DMS 273 (cell line): Measurements from ENCODE around the gene POMC.
"Not testable (repeated sequence)": the region's sequence is repeated elsewhere in the genome, so short reads cannot be mapped to it uniquely, and the experiment has no call there.

Source experiments
- DNase-seq: peaks from one replicate; lab custom pipeline; 2025; ENCODE audit not compliant: unreplicated experiment; lab: John Stamatoyannopoulos, UW

Gene POMC

DNA sequence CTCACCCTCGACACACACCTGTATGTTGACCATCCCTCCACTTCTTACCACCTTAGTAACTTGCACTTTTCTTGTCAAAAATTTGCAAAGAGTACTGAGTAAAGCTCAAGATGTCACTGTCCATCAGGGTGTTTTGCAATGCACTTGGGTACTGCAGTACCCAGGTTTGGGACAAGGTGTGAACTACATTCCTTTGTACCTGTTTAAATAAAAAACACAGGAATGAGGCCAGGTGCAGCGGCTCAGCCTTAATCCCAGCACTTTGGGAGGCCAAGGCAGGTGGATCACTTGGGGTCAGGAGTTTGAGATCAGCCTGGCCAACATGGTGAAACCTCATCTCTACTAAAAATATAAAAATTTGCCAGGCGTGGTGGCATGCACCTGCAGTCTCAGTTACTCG is 27.8 kb downstream of the POMC start:
- not testable (repeated sequence) for DNase-seq

DNA sequence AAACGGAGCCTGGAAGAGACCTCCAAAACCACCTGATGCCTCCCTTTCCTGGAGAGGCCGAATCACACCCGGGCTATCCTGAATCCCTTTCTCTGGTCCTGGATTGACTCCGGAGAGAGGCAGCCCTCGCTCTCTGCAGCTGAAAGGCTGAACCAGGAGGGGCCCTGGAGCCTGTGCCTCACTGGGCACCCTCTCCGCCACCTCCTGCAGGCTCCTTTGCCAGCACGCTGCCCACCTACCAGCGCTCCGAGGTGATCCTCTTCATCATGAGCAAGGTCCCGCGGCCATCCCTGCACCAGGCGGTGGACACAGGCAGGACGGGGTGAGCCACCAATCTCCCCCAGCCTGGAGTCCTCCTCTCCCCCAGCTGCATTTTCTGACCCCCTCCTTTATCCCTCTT is 35.7 kb downstream of the POMC start:
- no peak for DNase-seq

DNA sequence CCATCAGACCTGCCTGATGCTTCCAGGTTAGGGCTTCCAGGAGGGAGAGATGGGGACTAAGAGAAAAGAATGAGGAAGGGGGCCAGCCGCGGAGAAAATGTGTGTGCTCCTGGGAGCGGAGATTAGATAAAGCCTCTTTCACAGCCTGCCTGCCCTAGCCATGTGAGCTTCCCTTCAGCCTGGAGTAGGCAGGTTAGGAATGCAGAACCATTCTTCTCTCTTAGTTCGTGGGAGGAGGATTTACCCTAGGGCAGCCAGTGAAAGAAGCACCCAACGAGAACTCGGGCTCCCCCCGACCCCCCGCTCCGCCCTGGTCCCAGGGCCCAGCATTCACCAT is 36.1 kb downstream of the POMC start:
- no peak for DNase-seq

- no peak for DNase-seq
Measured at GRCh38 chr2:25131567-25132298, 36.6 kb downstream of the POMC start.

GRCh38 chr2:25131253-25131566 is 37.2 kb downstream of the POMC start:
- no peak for DNase-seq

DNA sequence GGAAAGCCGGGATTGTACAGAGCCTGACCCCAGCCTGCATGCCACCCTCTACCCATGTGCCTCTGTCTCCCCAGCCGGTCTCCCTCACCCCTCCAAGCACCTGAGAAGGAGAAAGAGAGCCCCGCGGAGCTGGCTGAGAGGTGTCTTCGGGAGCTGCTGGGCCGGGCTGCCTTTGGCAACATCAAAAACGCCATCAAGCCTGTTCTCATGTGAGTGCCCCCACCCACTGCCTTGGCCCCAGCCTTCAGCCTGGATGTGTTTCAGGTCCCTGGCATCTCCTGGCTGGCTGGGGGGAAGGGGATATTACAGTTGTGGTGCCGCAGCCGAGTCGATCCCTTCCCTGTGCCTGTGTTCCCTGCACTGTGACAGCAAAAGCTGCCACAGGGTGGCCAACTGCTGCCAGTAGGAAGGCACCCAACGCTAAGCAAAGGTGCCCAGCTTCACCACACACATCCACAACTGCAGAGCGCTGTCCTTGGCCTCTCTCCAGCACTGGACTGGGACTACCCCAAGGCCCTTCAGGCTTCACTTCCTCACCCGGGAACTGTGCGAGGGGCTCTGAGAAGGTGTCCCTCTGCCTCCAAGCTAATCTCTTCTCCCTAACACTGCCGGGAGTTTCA is 38.4 kb downstream of the POMC start:
- no peak for DNase-seq

DNA sequence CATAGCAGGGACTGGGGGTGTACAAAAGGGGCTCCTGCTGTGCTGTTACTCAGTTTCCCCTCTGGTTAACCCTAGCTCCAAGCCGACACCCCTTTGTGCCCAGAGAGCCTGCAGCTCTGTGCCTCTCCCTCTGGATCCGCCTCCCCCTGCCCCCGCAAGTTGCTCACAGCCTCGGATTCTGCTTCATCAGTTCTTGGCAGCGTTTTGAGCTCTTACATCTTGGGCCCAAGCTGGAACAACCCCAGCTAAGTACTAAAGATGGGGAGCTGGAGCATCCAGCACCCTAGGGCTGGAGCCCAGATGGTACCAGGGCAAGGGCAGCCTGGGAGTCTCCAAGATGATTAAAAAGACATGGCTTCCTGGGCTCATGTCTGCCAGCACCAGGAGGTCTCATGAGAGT is 40.7 kb downstream of the POMC start:
- peak; percentile 19 for DNase-seq

GRCh38 chr2:25127071-25127470 is 41.3 kb downstream of the POMC start:
- DNase-seq: not testable (repeated sequence)

DNA sequence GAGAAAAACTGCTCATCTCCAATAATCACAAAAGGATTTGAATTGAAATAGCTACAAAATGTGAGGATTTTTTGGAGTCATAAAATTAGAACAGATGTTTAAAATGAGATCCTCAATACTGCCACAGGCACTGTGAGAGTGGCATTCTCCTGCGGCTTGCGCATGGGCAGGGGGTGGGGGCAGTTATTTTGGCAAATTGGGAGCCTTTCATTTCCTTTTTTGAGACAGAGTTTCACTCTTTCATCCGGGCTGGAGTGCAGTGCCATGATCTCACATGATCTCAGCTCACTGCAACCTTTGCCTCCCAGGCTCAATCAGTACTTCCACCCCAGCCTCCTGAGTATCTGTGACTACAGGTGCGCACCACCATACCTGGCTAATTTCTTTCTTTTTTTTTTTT is 42.4 kb downstream of the POMC start:
- no peak for DNase-seq

GRCh38 chr2:25125189-25125588 is 43.2 kb downstream of the POMC start:
- no peak for DNase-seq

- DNase-seq: no peak
Measured at GRCh38 chr2:25123682-25124081, 44.7 kb downstream of the POMC start.

DNA sequence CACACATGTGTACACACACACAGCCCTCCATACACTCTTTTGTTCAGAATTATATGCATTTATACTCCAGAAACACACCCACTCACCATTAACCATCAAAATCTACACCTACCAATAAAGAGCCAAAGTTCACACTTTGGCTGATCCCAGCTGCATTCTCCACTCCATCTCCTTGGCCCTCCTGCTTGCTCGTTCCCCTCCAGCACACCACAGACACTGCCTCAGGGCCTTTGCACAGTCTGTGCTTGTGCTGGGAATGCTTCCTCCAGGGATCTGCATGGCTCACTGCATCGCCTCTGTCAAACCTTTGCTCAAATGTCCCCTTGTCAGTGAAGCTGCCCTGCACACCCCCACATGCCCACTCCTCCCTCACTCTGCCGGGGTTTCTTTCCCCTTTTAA is 46.0 kb downstream of the POMC start:
- no peak for DNase-seq

- no peak for DNase-seq
Measured at GRCh38 chr2:25119263-25119662, 49.1 kb downstream of the POMC start.

DNA sequence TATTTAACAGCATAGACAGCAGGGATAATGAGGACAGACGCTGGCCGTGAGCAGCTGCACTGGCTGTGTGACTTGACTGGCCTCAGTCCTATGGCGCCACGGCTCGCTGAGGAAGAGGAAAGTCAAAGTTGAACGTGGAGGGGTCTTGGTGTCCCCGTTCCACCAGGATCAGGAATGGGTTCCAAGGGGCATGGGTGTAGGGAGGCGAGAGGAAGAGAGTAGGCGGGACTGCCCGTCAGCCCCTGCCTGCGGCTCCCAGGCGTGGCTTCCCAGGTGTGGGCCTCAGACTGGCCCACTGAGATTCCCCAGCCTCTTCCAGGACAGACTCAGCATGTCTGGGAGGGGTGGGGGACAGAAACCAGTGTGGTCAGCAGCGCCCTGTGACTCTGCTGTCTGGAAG is 51.4 kb downstream of the POMC start:
- DNase-seq: no peak

GRCh38 chr2:25115902-25116301 is 52.5 kb downstream of the POMC start:
- DNase-seq: no peak

GRCh38 chr2:25115249-25115883 is 53.0 kb downstream of the POMC start:
- no peak for DNase-seq

- no peak for DNase-seq
Measured at GRCh38 chr2:25112113-25112512, 56.3 kb downstream of the POMC start.
